SK-N-SH (cell line): ENCODE results near the gene CRTC3. TPM values are rescaled to one million over a fixed set of nuclear protein-coding genes. Genes with fewer than 3 reads are reported as not detected.

Experiments
- CTCF ChIA-PET: fragments of 300-600, 350-600 bp; formaldehyde crosslinking; extraction: SDS; loops from one replicate; lab custom pipeline; 2021; lab: Yijun Ruan, JAX
- POLR2A ChIA-PET: fragments of 350-600 bp; sonication (Branson Sonifier 250); formaldehyde crosslinking; extraction: SDS; loops from one replicate; lab custom pipeline; 2020; ENCODE audit warnings: antibody characterized with exemption, inconsistent platforms; lab: Yijun Ruan, JAX
- DNase-seq: peaks from one replicate; pipeline ENCODE4 v3.0.0; 2012
- H2AFZ ChIP-seq: fragments of 200-600 bp; sonication (generic); 2 replicates; pipeline ENCODE4 v1.8.1; 2016; ENCODE audit warnings: antibody characterized with exemption, mild to moderate bottlenecking, low read depth
- H3F3A ChIP-seq: fragments of 200-600 bp; sonication (generic); replicated peaks from 2 replicates; pipeline ENCODE3; 2016; ENCODE audit warnings: antibody characterized with exemption, mild to moderate bottlenecking; ENCODE audit not compliant: insufficient read depth
- H3K27ac ChIP-seq, 2 experiments: fragments of 200-500 bp in 1 of 2; fragments of 200-600 bp in 1 of 2; sonication (Bioruptor generic) in 1 of 2; sonication (generic), shearing (Covaris generic) in 1 of 2; 2 replicates each; pipeline versions ENCODE4 v1.5.1 to v1.6.1; 2014 to 2016; ENCODE audit warnings: low read depth in 2 of 2, inconsistent platforms in 1 of 2, low read length in 1 of 2, mild to moderate bottlenecking in 1 of 2, mixed read lengths in 1 of 2
- H3K27me3 ChIP-seq: fragments of 200-600 bp; sonication (generic), shearing (Covaris generic); 2 replicates; pipeline ENCODE4 v1.6.1; 2016; ENCODE audit warnings: mixed run types; ENCODE audit not compliant: insufficient read depth
- H3K36me3 ChIP-seq, 2 experiments: fragments of 200-500 bp in 1 of 2; fragments of 200-600 bp in 1 of 2; sonication (Bioruptor generic) in 1 of 2; sonication (generic) in 1 of 2; replicated peaks in 1 of 2; 2 replicates each; pipeline versions ENCODE3 to v1.5.1; 2014 to 2016; ENCODE audit warnings: low read length in 1 of 2, mild to moderate bottlenecking in 1 of 2; ENCODE audit not compliant: insufficient read depth in 2 of 2, control insufficient read depth in 1 of 2
- H3K4me1 ChIP-seq, 2 experiments: fragments of 200-500 bp in 1 of 2; fragments of 200-600 bp in 1 of 2; sonication (Bioruptor generic) in 1 of 2; sonication (generic), shearing (Covaris generic) in 1 of 2; 2 replicates each; pipeline versions ENCODE4 v1.5.1 to v1.6.1; 2014 to 2016; ENCODE audit warnings: low read depth in 1 of 2, low read length in 1 of 2, mixed run types in 1 of 2; ENCODE audit not compliant: insufficient read depth in 2 of 2, control insufficient read depth in 1 of 2
- H3K4me2 ChIP-seq: fragments of 200-600 bp; sonication (generic), shearing (Covaris generic); 2 replicates; pipeline ENCODE4 v1.6.1; 2017; ENCODE audit warnings: mixed run types
- H3K4me3 ChIP-seq, 2 experiments: fragments of 200-500 bp in 1 of 2; fragments of 200-600 bp in 1 of 2; sonication (Bioruptor generic) in 1 of 2; sonication (generic), shearing (Covaris generic) in 1 of 2; 2 replicates each; pipeline versions ENCODE4 v1.5.1 to v1.8.1; 2014 to 2016; ENCODE audit warnings: low read depth in 2 of 2, inconsistent platforms in 1 of 2, low read length in 1 of 2, mild to moderate bottlenecking in 1 of 2, mixed read lengths in 1 of 2, moderate library complexity in 1 of 2
- H3K79me2 ChIP-seq: fragments of 200-600 bp; sonication (generic); 2 replicates; pipeline ENCODE4 v1.8.1; 2017; ENCODE audit warnings: mild to moderate bottlenecking; ENCODE audit not compliant: insufficient read depth
- H3K9ac ChIP-seq: fragments of 200-600 bp; sonication (generic); 2 replicates; pipeline ENCODE4 v1.6.1; 2017; ENCODE audit warnings: mixed run types
- H3K9me2 ChIP-seq: fragments of 200-600 bp; sonication (generic); 2 replicates; pipeline ENCODE4 v1.6.1; 2017; ENCODE audit warnings: mixed run types
- H3K9me3 ChIP-seq: fragments of 200-600 bp; sonication (generic); 2 replicates; pipeline ENCODE4 v1.6.1; 2017; ENCODE audit warnings: mixed run types, mild to moderate bottlenecking, moderate library complexity
- H4K20me1 ChIP-seq: fragments of 200-600 bp; sonication (generic); 2 replicates; pipeline ENCODE4 v1.6.1; 2017; ENCODE audit warnings: mild to moderate bottlenecking, mixed run types; ENCODE audit not compliant: insufficient read depth
- CTCF ChIP-seq: fragments of 200-600 bp; sonication (generic); IDR thresholded peaks from 2 replicates; pipeline ENCODE4 v1.6.1; 2017; ENCODE audit warnings: antibody characterized with exemption, mild to moderate bottlenecking, moderate library complexity
- POLR2AphosphoS5 ChIP-seq: IDR thresholded peaks from 2 replicates; pipeline ENCODE4 v1.6.1; 2012; ENCODE audit warnings: low read depth, low read length
- RAD21 ChIP-seq: IDR thresholded peaks from 2 replicates; pipeline ENCODE4 v1.6.1; 2012; ENCODE audit warnings: mild to moderate bottlenecking, low read length
- SMC3 ChIP-seq: IDR thresholded peaks from 2 replicates; pipeline ENCODE4 v1.6.1; 2012; ENCODE audit warnings: low read depth, low read length, improper control_type of control experiment
- TCF12 ChIP-seq: IDR thresholded peaks from 2 replicates; pipeline ENCODE4 v1.4.0; 2012
- TEAD4 ChIP-seq: IDR thresholded peaks from 2 replicates; pipeline ENCODE4 v1.4.0; 2012; ENCODE audit warnings: mild to moderate bottlenecking, borderline replicate concordance; ENCODE audit not compliant: insufficient read depth
- YY1 ChIP-seq: IDR thresholded peaks from 2 replicates; pipeline ENCODE4 v1.4.0; 2012; ENCODE audit warnings: low read depth, mild to moderate bottlenecking
- WGBS: methylation state at CpG from one replicate; pipeline ENCODE4 v1.1.6; 2017; ENCODE audit warnings: low lambda C conversion rate; 5-methylcytosine and 5-hydroxymethylcytosine counted together
- polyA plus RNA-seq, 3 experiments: library from polyadenylated mRNA; depleted of rRNA; stranded (reverse); fragments of >200 nt; gene quantifications; 2 replicates each; pipeline ENCODE4 v1.2.3, GENCODE V29; 2012

The CRTC3 gene
- polyA plus RNA-seq, 1 of the 3 experiments (the other 2 are of a cell fraction): 16.7 TPM

DNA sequence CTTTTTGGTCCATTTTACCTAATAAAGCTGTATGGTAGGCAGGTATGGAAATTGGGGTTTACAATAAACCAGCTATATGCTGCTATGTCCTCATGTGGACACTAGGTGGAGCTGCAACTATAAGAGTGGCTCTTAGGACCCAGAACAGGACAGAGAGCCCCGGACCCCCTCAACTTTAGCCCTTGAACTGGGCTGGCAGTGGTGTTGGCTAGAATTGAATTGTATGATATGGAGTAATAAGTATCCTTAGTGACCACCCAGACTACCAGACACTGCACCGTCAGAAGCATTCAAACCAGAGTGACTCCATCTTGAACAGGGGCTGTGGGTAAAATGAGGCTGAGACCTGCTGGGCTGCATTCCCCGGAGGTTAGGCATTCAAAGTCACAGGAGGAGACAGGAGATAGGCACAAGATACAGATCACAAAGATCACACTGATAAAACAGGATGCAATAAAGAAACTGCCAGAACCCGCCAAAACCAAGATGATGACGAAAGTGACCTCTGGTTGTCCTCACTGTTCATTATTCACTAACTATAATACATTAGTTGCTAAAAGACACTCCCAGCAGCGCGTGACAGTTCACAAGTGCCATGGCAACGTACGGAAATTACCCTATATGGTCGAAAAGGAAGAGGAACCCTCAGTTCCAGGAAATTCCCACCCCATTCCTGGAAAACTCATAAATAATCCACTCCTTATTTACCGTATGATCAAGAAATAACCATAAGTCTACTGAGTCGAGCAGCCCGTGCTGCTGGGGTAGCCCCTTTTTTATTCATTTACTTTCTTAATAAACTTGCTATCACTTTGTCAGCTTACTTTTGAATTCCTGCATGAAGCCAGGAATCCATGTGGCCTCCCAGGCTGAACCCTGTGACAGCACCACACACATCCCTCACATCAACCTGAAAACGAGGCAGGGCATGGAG lies 118.7 kb downstream of the CRTC3 start:
- Histone ChIP-seq H3K79me2 (no peaks in the 10 kb centered on the region), H3K27ac (no peak overlapping the region), H4K20me1 (no peaks in the 10 kb centered on the region), H3K9me3 (no peaks in the 10 kb centered on the region), H3K36me3 (peaks cover 0 to 6% of the 10 kb centered on the region in 2 experiments), H3K4me1 (peaks cover 5 to 12% of the 10 kb centered on the region in 2 experiments), H2AFZ (no peak overlapping the region), H3K4me3 (no peak overlapping the region), H3K9ac (no peak overlapping the region), H3F3A (peaks cover 9% of the 10 kb centered on the region), H3K9me2 (no peaks in the 10 kb centered on the region)
- DNase-seq: peak; percentile 86
- ChIA-PET POLR2A (interaction anchor here (0.6 to 1.0 kb wide), 3 partner anchors 16 to 247 kb away, joined by 3 to 4 read pairs (median 3); no protein-coding TSS in a partner anchor), CTCF (interaction anchor here (0.6 to 2.3 kb wide), 43 partner anchors 8 to 623 kb away, joined by 3 to 55 read pairs (median 4); partner anchors contain the start of genes BLM, FES, HDDC3 and UNC45A)
- TF ChIP-seq RAD21: peak; percentile 93
- peak; percentile 93 for TF ChIP-seq SMC3
- TF ChIP-seq YY1: 0 out of 2 replicates have a peak, but pooled peaks have one; percentile 29
- TF ChIP-seq TCF12: no peak
- peak; percentile 96 for TF ChIP-seq CTCF
- no peak for TF ChIP-seq POLR2AphosphoS5
- TF ChIP-seq, all 33 proteins: peak for 4
- no peaks in the 10 kb centered on the region for H3K27me3 ChIP-seq
- 42% methylated on average over 13 of the region's 14 CpGs for WGBS
- H3K4me2 ChIP-seq: no peak overlapping the region

DNA sequence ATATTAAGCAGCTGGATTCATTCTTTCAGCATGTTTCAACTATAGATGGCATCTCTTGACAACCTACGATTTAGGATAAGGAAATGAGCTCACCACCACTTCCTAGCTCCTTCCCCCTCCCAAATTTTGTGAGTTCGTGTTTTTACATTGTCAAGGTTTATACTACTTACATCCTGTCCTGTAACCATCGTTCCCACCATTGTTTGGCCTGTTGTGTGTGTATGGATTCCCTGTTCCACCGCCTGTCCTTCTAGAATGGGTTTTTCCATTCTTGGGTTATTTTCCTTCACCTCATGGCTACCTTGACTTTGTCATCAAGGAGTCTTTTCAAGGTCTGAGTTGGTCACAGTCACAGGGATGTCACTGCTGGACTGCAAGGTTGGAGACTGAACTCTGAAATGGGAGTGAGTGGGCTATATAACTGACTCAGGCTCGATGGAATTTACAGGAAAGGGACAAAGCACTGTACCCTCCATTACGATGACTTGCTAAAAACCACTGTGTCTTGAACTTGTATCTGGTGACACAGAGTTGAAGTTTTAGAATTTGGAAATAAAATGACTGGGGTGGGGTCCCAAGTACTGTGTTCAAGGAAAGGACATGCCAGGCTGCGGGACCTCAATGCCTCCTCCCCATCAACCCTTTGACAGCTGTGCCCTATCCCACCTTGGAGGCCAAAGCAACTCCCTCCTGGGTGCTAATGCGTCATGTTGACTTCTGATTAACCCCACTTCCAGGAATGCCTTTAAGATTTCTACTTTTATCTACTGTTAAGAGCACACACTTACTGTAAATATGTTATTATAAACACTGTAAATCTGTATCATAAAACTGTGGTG lies 120.6 kb downstream of the CRTC3 start:
- no peaks in the 10 kb centered on the region for H3K27me3 ChIP-seq
- no peaks in the 10 kb centered on the region for H3K9me3 ChIP-seq
- H3K4me3 ChIP-seq: no peak overlapping the region
- H3K27ac ChIP-seq: peak overlapping the region in 1 of 2 experiments; percentile 57; a peak in 2 of 4 replicates
- no peaks in the 10 kb centered on the region for H3K79me2 ChIP-seq
- DNase-seq: no peak
- no peaks in the 10 kb centered on the region for H3K9me2 ChIP-seq
- ChIA-PET CTCF (interaction anchor here (1.0 to 2.3 kb wide), 8 partner anchors 9 to 399 kb away, joined by 3 to 9 read pairs (median 4); no protein-coding TSS in a partner anchor), POLR2A (interaction anchor here (0.9 kb wide), 1 partner anchor 15 kb away, joined by 3 read pairs; no protein-coding TSS in a partner anchor)
- H4K20me1 ChIP-seq: no peaks in the 10 kb centered on the region
- H3K4me1 ChIP-seq: peaks cover 5 to 18% of the 10 kb centered on the region in 2 experiments
- H3F3A ChIP-seq: peaks cover 5% of the 10 kb centered on the region
- peak overlapping the region; percentile 65; the same call in 1 of the 2 replicates for H2AFZ ChIP-seq
- 0 out of 2 replicates have a peak overlapping the region, but pooled peaks have one; percentile 40 for H3K4me2 ChIP-seq
- TF ChIP-seq TCF12: 0 out of 2 replicates have a peak, but pooled peaks have one; percentile 24
- TF ChIP-seq TEAD4: no peak
- 75% methylated on average over 8 of the region's 8 CpGs for WGBS
- no peaks in the 10 kb centered on the region for H3K36me3 ChIP-seq
- no peak overlapping the region for H3K9ac ChIP-seq
